Ascending aorta (tissue), 2 donors: Measurements from ENCODE around the gene GPC4. TPM values are rescaled to one million over a fixed set of nuclear protein-coding genes. Genes with fewer than 3 reads are reported as not detected.
"Not testable (repeated sequence)": the region's sequence is repeated elsewhere in the genome, so short reads cannot be mapped to it uniquely, and the experiment has no call there.

ENCODE experiments used
- DNase-seq, 2 donors: peaks; one replicate each; pipeline ENCODE4 v3.0.0-alpha.2; 2019; ENCODE audit warnings: low spot score in 2 of 2
- H3K27ac ChIP-seq, 2 donors: fragments of 200-600 bp; sonication (generic); one replicate each; pipeline ENCODE4 v1.5.1; 2016 to 2017; ENCODE audit warnings: mild to moderate bottlenecking in 1 of 2
- H3K27me3 ChIP-seq: fragments of 200-600 bp; sonication (generic); one replicate; pipeline ENCODE4 v1.5.1; 2017
- H3K36me3 ChIP-seq, 2 donors: fragments of 200-600 bp; sonication (generic); one replicate each; pipeline ENCODE4 v1.5.1; 2016
- H3K4me1 ChIP-seq, 2 donors: fragments of 200-600 bp; sonication (generic); one replicate each; pipeline ENCODE4 v1.5.1; 2016 to 2017; ENCODE audit warnings: mild to moderate bottlenecking in 1 of 2
- H3K4me3 ChIP-seq, 2 donors: fragments of 200-600 bp; sonication (generic); one replicate each; pipeline ENCODE4 v1.5.1; 2016 to 2017; ENCODE audit warnings: mild to moderate bottlenecking in 1 of 2
- H3K9me3 ChIP-seq, 2 donors: fragments of 200-600 bp; sonication (generic); one replicate each; pipeline ENCODE4 v1.5.1; 2016
- CTCF ChIP-seq, 3 experiments: fragments of 200-600 bp in 2 of 3; fragments of 450-650 bp in 1 of 3; sonication (generic) in 2 of 3; IDR thresholded peaks; one replicate each; pipeline ENCODE4 v1.5.1; 2016 to 2019; ENCODE audit warnings: antibody characterized with exemption in 3 of 3, mild to moderate bottlenecking in 1 of 3, moderate library complexity in 1 of 3
- intact Hi-C: fragments of 100-400 bp; cut with DNase I; formaldehyde crosslinking; loops from one replicate; pipeline ENCODE4 v1.15.1; 2023
- total RNA-seq: library from RNA; depleted of rRNA; stranded (reverse); fragments of >200 nt; gene quantifications from one replicate; pipeline ENCODE4 v1.1.0, GENCODE V29; 2016

The GPC4 gene
- total RNA-seq, 1 donor from 2014 or later: 12.0 TPM

- no peak overlapping the region for H3K4me3 ChIP-seq
- no peaks in the 10 kb centered on the region for H3K36me3 ChIP-seq
- TF ChIP-seq CTCF (IDR thresholded peaks at IDR 0.05): no peak
- no peak overlapping the region for H3K27ac ChIP-seq
- no peak for DNase-seq
- no peaks in the 10 kb centered on the region for H3K27me3 ChIP-seq
- no peaks in the 10 kb centered on the region for H3K4me1 ChIP-seq
- intact Hi-C loops: no loop called here
- H3K9me3 ChIP-seq: no peaks in the 10 kb centered on the region
Measured at GRCh38 chrX:133294126-133294525, 121.2 kb downstream of the GPC4 start.

GRCh38 chrX:133290076-133290475 lies 125.2 kb downstream of the GPC4 start:
- H3K4me3 ChIP-seq: no peak overlapping the region
- H3K9me3 ChIP-seq: no peaks in the 10 kb centered on the region
- no peaks in the 10 kb centered on the region for H3K4me1 ChIP-seq
- TF ChIP-seq CTCF (IDR thresholded peaks at IDR 0.05): no peak
- no peak overlapping the region for H3K27ac ChIP-seq
- intact Hi-C loops: no loop called here
- no peaks in the 10 kb centered on the region for H3K36me3 ChIP-seq
- DNase-seq: no peak
- no peaks in the 10 kb centered on the region for H3K27me3 ChIP-seq

GRCh38 chrX:133287860-133288259 lies 127.4 kb downstream of the GPC4 start:
- no peak overlapping the region for H3K4me3 ChIP-seq
- no peaks in the 10 kb centered on the region for H3K27me3 ChIP-seq
- intact Hi-C loops: no loop called here
- H3K27ac ChIP-seq: no peak overlapping the region
- H3K4me1 ChIP-seq: no peaks in the 10 kb centered on the region
- no peaks in the 10 kb centered on the region for H3K36me3 ChIP-seq
- H3K9me3 ChIP-seq: no peaks in the 10 kb centered on the region
- no peak for DNase-seq
- TF ChIP-seq CTCF (IDR thresholded peaks at IDR 0.05): no peak

- no peak for DNase-seq
- Histone ChIP-seq H3K9me3 (peaks cover 0 to 4% of the 10 kb centered on the region in 2 donors), H3K27ac (no peak overlapping the region), H3K27me3 (no peaks in the 10 kb centered on the region), H3K4me1 (no peaks in the 10 kb centered on the region), H3K4me3 (no peak overlapping the region), H3K36me3 (no peaks in the 10 kb centered on the region)
- intact Hi-C loops: no loop called here
- no peak for TF ChIP-seq CTCF (IDR thresholded peaks at IDR 0.05)
Measured at GRCh38 chrX:133285341-133285740, 129.9 kb downstream of the GPC4 start.

- H3K36me3 ChIP-seq, H3K27me3 ChIP-seq, DNase-seq, H3K4me1 ChIP-seq, H3K9me3 ChIP-seq, H3K4me3 ChIP-seq, H3K27ac ChIP-seq, intact Hi-C loops: not testable (repeated sequence)
Measured at GRCh38 chrX:133279112-133279730, 136.1 kb downstream of the GPC4 start.

GRCh38 chrX:133273180-133273579 lies 142.1 kb downstream of the GPC4 start:
- Histone ChIP-seq H3K36me3 (no peaks in the 10 kb centered on the region), H3K27ac (no peak overlapping the region), H3K4me1 (no peaks in the 10 kb centered on the region), H3K27me3 (no peaks in the 10 kb centered on the region), H3K9me3 (no peaks in the 10 kb centered on the region), H3K4me3 (no peak overlapping the region)
- no peak for DNase-seq
- TF ChIP-seq CTCF (IDR thresholded peaks at IDR 0.05): no peak
- intact Hi-C loops: no loop called here
